Upper lobe of right lung (tissue), 1 donor: Measurements from ENCODE around the gene HNRNPU. TPM values are rescaled to one million over a fixed set of nuclear protein-coding genes. Genes with fewer than 3 reads are reported as not detected.

Experiments
- ATAC-seq: fragments of 200-7000 bp; cut with Tn5 transposase; one replicate; pipeline ENCODE4 v1.9.1; 2020; ENCODE audit warnings: mild to moderate bottlenecking, moderate library complexity
- DNase-seq: peaks from one replicate; pipeline ENCODE4 v3.0.0-alpha.2; 2020
- H3K27ac ChIP-seq: fragments of 200-600 bp; one replicate; pipeline ENCODE4 v1.8.0; 2022
- H3K27me3 ChIP-seq: fragments of 200-600 bp; one replicate; pipeline ENCODE4 v1.8.0; 2022; ENCODE audit warnings: mild to moderate bottlenecking
- H3K36me3 ChIP-seq: fragments of 200-600 bp; one replicate; pipeline ENCODE4 v1.8.0; 2022
- H3K4me1 ChIP-seq: fragments of 200-600 bp; one replicate; pipeline ENCODE4 v1.8.0; 2022
- H3K4me3 ChIP-seq: fragments of 200-600 bp; one replicate; pipeline ENCODE4 v1.8.0; 2022; ENCODE audit warnings: mild to moderate bottlenecking
- H3K9me3 ChIP-seq: fragments of 200-600 bp; one replicate; pipeline ENCODE4 v1.8.0; 2022
- intact Hi-C: fragments of 100-400 bp; cut with DNase I; formaldehyde crosslinking; loops from one replicate; pipeline ENCODE4 v1.11.0; 2022
- total RNA-seq: library from RNA; stranded (reverse); fragmentation: NEBNext Ultra II Directional; extraction: Animal tissue kit (Norgen Biotek cat#: 25700); gene quantifications from one replicate; pipeline ENCODE4 v1.2.1, GENCODE V29; 2021
- TF ChIP-seq, protein P1 (sequence below): fragments of 200-600 bp; IDR thresholded peaks from one replicate; pipeline ENCODE4 v1.8.0; 2022; ENCODE audit warnings: antibody characterized with exemption
- donor health status: DM: no; HTN: yes; CAD: no; lungs with severe emphysema.

HNRNPU gene
- total RNA-seq, 1 donor from 2014 or later: 273 TPM

DNA sequence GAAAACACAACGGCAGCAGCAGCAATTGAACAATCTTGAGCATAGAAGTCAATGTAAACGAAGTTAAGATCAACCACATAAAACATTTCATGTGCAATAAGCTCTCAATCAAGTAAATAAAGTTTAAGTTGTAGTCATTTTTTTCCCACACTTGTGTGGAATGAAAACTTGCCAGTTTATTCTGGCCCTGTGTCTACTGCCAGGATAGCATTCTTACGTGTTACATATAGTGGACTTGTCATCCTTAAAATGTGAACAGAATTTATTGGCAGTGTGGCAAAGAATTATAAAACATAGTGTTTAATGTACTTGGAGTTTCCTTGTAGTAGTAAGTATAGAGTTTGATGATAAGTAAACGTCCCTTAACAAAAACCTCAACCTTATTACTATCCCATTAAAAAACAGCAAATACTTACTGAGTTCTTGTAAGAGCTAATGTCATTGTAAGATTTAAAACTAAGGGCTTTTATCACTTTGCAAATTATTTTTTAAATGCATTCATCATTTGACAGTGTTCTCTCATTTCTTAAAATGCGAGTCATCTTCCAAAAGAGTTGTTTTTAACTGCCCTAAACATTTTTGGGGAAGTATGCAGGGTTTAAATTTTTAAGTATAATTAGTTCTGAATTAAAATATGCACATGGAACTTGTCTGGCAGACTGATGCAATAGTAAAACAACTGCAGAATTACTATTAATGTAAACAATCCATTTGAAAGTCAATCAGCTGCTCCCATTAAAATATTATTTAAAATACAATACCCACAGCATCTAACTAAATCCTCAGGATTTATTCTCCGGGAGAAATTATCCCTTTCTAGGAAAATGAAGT, 21.0 kb downstream of the HNRNPU start:
- Histone ChIP-seq H3K27me3 (no peaks in the 10 kb centered on the region), H3K36me3 (peaks cover 86% of the 10 kb centered on the region), H3K27ac (no peak overlapping the region), H3K4me3 (no peak overlapping the region), H3K4me1 (peaks cover 28% of the 10 kb centered on the region), H3K9me3 (no peaks in the 10 kb centered on the region)
- no peak for ATAC-seq
- DNase-seq: no peak
- TF ChIP-seq, protein P1, sequence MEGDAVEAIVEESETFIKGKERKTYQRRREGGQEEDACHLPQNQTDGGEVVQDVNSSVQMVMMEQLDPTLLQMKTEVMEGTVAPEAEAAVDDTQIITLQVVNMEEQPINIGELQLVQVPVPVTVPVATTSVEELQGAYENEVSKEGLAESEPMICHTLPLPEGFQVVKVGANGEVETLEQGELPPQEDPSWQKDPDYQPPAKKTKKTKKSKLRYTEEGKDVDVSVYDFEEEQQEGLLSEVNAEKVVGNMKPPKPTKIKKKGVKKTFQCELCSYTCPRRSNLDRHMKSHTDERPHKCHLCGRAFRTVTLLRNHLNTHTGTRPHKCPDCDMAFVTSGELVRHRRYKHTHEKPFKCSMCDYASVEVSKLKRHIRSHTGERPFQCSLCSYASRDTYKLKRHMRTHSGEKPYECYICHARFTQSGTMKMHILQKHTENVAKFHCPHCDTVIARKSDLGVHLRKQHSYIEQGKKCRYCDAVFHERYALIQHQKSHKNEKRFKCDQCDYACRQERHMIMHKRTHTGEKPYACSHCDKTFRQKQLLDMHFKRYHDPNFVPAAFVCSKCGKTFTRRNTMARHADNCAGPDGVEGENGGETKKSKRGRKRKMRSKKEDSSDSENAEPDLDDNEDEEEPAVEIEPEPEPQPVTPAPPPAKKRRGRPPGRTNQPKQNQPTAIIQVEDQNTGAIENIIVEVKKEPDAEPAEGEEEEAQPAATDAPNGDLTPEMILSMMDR: no peak
- intact Hi-C loops: no loop called here

DNA sequence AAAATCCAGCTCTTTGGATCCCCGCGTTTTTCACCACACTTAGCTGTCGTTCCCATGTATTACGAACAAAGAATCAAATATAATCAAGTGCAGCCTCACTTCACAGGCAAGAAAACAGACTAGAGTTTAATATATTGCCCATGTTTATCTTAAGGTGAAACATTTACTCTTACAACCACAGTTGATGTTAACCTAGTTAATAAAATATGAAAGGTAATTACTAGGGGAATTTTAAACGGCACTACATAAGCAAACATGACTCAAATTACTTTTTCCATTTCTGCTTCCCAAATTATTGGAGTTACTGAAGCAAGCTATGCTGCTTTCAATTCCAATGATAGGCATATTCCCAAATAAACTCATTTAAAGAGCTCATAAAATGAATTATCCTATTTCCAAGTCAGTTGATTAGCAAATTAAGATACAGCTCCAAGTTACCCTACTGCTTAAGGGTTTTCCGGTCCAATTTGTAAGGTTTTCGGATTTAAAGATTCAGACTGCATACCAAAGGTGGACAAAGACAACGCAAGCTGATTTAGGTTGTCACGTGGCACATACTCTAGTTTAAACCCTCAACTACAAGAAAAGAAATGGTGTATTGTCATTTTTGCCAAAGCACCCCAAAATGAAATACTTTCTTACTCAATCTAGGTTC, 22.9 kb downstream of the HNRNPU start:
- TF ChIP-seq, protein P1: no peak
- ATAC-seq (no peak), DNase-seq (no peak)
- no peak overlapping the region for H3K4me3 ChIP-seq
- peaks cover 34% of the 10 kb centered on the region for H3K4me1 ChIP-seq
- H3K27me3 ChIP-seq: no peaks in the 10 kb centered on the region
- H3K36me3 ChIP-seq: peaks cover 72% of the 10 kb centered on the region
- no peak overlapping the region for H3K27ac ChIP-seq
- no peaks in the 10 kb centered on the region for H3K9me3 ChIP-seq
- intact Hi-C loops: no loop called here

DNA sequence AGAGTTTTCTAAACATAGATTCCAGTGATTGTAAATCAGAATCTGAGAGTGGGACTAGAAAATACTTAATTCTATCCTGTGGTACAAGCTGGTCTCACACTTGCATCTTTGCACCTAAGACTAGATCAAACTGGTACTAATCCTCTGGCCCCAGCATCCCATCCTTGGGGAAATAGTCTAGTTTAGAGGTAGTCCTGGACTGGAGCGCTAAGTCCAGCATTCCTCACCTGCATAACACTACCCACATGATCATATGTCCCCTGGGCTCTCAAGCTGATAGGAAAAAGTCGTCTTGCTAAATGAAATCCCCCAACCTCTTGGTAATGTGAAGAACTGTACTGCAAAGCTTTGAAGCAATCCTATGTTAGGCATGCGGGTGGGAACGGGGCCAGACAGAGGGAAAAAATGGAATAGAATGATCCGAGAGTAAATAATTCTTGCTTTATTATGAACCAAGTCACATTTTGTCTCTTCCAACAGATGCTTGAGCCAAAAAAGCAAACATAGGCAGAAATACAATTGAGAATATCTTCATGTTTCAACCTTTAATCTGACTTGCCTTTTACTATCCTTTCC, 24.0 kb downstream of the HNRNPU start:
- no peaks in the 10 kb centered on the region for H3K9me3 ChIP-seq
- peaks cover 61% of the 10 kb centered on the region for H3K36me3 ChIP-seq
- no peaks in the 10 kb centered on the region for H3K27me3 ChIP-seq
- H3K27ac ChIP-seq: peak overlapping the region; percentile 18
- no peak for DNase-seq
- H3K4me3 ChIP-seq: no peak overlapping the region
- peaks cover 35% of the 10 kb centered on the region for H3K4me1 ChIP-seq
- intact Hi-C loops: no loop called here
- no peak for ATAC-seq
- TF ChIP-seq, protein P1: no peak

DNA sequence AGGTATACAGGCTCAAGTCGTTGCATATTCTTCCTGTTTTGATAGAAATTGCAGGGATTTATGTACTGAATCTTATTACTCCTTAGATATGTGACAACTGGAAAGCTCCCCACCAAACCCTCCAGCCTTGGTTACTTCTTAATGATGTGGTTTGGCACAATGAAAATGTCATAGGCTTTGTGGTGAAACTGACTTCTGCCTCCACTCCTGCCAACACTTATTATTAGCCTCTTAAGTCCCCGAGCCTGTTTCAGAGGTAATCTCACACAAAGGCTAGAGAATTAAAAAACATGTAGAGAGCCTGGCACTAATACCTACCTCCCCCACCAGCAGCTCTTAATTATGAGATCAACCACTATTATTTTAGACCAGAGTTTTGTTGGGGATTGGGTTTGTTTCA, 24.7 kb downstream of the HNRNPU start:
- Histone ChIP-seq H3K4me3 (no peak overlapping the region), H3K27me3 (no peaks in the 10 kb centered on the region), H3K36me3 (peaks cover 54% of the 10 kb centered on the region), H3K9me3 (no peaks in the 10 kb centered on the region), H3K4me1 (peaks cover 35% of the 10 kb centered on the region), H3K27ac (no peak overlapping the region)
- DNase-seq (no peak), ATAC-seq (no peak)
- TF ChIP-seq, protein P1: no peak
- intact Hi-C loops: no loop called here

DNA sequence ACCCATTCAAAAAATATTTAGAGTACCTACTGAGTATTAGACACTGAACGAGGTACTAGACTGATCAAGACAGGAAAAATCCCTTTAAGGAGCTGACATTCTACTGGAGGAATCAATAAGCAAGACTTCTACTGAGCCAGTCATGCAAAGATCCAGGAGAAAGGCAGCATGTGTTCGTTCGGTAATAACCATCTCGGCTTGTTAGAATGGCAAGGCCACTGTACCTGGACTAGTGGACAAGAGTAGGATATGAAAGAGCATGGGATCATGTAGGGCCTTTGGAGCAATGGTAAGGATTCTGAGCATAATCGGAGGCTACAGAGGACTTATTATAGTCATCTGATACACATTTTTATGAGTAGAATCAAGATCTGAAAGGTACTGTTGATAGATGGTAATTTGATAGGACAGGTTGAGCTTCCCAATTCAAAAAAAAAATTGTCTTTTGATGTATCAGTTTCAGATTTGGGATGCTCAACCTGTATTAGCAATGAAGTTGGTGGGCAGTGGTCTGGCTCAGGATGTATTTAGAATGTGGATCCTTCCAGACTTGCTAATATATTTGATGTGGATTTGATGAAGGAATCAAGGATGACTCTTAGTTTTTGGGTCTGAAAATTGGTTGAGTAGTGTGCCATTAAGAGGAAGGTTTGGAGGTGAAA, 26.6 kb downstream of the HNRNPU start:
- H3K4me3 ChIP-seq: no peak overlapping the region
- TF ChIP-seq, protein P1: no peak
- ATAC-seq (no peak), DNase-seq (no peak)
- no peak overlapping the region for H3K27ac ChIP-seq
- peaks cover 35% of the 10 kb centered on the region for H3K36me3 ChIP-seq
- peaks cover 38% of the 10 kb centered on the region for H3K4me1 ChIP-seq
- no peaks in the 10 kb centered on the region for H3K9me3 ChIP-seq
- intact Hi-C loops: no loop called here
- H3K27me3 ChIP-seq: no peaks in the 10 kb centered on the region
